ENCODE measurements around the gene AHDC1.

DNA sequence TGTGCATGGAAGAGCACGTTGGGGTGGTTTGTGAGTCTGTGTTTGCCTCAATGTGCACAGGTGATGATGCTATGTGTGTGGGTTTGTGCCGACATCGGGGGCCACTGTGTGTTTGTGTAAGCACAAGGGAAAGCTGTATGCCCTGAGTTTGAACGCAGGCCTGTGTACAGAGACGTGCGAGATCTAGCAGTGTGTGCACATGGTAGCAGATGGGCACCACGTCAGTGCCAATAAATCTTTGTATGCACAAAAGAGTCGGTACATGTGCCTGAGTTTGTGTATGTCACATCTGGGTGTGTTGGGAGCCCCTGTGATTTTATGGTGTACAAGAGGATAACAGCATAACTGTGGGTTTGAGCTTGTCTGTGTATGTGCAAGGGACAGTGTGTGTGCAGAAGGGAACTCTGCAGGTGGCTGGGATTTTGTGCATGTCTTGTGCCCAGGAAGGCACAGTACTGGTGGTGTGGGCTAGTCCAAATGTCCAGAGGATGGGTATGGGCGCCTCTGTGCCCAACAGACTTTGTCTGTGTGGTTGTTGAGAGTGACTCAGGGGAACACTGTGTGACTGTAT is 82.0 kb downstream of the AHDC1 start:
- TF ChIP-seq, protein P1, sequence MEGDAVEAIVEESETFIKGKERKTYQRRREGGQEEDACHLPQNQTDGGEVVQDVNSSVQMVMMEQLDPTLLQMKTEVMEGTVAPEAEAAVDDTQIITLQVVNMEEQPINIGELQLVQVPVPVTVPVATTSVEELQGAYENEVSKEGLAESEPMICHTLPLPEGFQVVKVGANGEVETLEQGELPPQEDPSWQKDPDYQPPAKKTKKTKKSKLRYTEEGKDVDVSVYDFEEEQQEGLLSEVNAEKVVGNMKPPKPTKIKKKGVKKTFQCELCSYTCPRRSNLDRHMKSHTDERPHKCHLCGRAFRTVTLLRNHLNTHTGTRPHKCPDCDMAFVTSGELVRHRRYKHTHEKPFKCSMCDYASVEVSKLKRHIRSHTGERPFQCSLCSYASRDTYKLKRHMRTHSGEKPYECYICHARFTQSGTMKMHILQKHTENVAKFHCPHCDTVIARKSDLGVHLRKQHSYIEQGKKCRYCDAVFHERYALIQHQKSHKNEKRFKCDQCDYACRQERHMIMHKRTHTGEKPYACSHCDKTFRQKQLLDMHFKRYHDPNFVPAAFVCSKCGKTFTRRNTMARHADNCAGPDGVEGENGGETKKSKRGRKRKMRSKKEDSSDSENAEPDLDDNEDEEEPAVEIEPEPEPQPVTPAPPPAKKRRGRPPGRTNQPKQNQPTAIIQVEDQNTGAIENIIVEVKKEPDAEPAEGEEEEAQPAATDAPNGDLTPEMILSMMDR (IDR thresholded peaks at IDR 0.05), result no peak
- no peak for TF ChIP-seq POLR2A (IDR thresholded peaks at IDR 0.05)
